AG10803 (cell line): ENCODE measurements around the gene PNPLA7.

Experiments
- DNase-seq: peaks from one replicate; pipeline ENCODE4 v3.0.0; 2010; ENCODE audit warnings: low read depth
- H3K4me3 ChIP-seq: 2 replicates; pipeline ENCODE4 v1.5.1; 2011; ENCODE audit warnings: mild to moderate bottlenecking, low read length, control low read depth
- TF ChIP-seq, protein P1 (sequence below): conservative IDR thresholded peaks from 2 replicates; pipeline ENCODE4 v1.5.1; 2011; ENCODE audit warnings: mild to moderate bottlenecking, low read length, control low read depth, inconsistent platforms

PNPLA7 gene

DNA sequence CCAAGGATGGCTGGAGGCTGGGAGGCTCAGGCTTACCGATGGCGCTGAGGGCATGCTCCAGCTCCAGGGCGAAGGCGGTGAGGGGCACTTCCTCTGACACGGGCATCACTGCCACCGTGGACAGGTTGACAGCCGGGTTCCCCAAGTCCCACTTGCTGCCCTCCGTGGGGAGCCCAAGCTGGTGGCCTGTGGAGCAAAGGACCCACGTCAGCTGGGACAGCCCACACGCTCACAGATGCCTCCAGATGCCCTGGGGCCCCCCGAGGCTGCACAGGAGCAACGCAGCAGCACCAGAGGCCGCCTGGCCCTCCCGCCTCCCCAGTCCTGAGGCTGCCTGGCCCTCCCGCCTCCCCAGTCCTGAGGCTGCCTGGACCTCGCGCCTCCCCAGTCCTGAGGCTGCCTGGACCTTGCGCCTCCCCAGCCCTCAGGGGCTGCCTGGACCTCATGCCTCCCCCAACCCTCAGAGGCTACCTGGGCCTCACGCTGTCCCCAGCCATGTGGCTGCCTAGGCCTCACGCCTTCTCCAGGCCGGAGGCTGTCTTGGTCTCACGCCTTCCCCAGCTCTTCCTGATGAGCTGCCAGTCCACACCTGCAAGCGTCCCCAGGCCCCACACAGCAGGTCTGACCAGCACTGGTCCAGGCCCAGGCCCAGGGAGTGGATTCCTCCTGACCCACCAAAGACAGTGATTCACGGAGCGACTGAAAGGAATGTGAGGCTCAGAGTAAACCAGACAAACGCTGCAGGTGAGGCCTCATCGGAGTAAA, 65.5 kb downstream of the PNPLA7 start:
- H3K4me3 ChIP-seq, result no peak overlapping the region
- no peak for DNase-seq
- TF ChIP-seq, protein P1, sequence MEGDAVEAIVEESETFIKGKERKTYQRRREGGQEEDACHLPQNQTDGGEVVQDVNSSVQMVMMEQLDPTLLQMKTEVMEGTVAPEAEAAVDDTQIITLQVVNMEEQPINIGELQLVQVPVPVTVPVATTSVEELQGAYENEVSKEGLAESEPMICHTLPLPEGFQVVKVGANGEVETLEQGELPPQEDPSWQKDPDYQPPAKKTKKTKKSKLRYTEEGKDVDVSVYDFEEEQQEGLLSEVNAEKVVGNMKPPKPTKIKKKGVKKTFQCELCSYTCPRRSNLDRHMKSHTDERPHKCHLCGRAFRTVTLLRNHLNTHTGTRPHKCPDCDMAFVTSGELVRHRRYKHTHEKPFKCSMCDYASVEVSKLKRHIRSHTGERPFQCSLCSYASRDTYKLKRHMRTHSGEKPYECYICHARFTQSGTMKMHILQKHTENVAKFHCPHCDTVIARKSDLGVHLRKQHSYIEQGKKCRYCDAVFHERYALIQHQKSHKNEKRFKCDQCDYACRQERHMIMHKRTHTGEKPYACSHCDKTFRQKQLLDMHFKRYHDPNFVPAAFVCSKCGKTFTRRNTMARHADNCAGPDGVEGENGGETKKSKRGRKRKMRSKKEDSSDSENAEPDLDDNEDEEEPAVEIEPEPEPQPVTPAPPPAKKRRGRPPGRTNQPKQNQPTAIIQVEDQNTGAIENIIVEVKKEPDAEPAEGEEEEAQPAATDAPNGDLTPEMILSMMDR, result no peak

DNA sequence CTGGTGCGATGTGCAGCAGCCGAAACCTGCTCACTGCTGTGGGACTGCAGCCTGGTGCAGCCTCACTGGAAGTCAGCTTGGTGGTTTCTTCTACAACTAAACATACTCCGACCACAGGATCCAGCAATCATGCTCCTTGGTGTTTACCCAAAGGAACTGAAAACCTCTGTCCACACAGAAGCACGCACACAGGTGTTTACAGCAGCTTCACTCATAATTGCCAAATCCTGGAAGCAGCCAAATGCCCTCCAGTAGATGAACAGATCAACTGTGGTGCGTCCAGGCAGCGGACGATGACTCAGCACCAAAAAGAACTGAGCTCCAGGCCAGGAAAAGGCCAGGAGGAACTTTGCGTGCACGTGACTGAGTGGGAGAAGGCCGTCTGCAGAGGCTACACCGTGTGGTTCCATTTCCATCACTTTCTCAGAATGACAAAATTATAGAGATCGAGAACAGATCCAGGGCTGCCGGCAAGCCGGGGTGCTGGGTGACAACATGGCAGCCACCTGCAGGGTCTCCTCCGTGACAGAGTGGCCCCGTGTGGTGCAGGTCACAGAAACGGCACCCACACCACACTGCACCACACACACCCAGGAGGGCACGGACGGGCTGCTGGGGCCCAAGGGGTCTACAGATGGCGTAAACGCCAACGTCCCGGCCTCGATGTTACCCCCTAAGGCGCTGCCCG, 68.0 kb downstream of the PNPLA7 start:
- peak; percentile 40 for DNase-seq
- no peak overlapping the region for H3K4me3 ChIP-seq
- TF ChIP-seq, protein P1, result no peak

DNA sequence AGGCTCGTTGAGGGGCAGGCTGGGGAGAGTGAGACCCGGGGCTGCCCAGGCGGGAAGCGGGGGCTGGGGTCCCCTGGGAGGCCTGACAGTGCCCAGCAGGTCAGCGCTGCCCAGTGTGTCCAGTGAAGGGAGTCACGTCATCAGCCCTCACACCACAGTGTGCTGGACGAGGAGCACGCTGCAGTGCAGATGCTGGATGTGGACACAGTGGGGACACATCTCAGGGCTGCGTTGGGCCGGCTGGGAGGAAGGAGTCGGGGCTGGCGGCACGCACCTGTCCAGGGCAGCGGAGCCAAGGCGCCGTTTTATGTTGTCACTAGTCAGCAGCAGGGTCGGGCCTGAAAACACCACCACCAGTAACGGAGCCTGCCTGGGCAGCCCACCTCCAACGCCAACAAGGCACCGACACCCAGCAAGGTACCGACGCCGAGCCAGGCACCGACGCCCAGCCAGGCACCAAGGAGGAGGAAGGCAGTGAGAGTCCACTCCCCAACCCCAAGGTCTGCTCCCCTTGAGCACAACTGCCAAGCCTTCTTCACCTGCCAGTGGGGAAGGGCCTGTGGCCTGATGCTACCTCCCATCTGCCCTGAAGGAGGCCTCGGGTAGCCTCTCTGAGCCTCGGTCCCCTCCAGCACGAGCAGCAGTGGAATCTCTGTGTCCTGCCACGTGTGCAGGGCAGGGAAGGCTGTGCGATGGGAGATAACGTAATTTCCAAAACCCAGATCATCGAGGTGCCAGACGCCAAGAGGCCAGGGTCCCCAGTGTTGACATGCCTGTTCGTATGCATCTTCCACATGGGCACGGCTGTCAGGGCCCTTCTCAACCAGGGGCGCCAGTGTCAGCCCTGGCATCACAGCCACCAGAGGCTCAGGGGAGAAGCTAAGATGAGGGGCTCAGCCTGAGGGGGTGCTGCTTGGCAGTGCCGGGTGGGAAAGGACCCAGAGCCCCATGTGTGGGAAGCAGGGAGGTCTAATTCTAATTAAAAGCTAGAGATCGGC, 69.2 kb downstream of the PNPLA7 start:
- DNase-seq, result no peak
- no peak overlapping the region for H3K4me3 ChIP-seq
- TF ChIP-seq, protein P1, result no peak

DNA sequence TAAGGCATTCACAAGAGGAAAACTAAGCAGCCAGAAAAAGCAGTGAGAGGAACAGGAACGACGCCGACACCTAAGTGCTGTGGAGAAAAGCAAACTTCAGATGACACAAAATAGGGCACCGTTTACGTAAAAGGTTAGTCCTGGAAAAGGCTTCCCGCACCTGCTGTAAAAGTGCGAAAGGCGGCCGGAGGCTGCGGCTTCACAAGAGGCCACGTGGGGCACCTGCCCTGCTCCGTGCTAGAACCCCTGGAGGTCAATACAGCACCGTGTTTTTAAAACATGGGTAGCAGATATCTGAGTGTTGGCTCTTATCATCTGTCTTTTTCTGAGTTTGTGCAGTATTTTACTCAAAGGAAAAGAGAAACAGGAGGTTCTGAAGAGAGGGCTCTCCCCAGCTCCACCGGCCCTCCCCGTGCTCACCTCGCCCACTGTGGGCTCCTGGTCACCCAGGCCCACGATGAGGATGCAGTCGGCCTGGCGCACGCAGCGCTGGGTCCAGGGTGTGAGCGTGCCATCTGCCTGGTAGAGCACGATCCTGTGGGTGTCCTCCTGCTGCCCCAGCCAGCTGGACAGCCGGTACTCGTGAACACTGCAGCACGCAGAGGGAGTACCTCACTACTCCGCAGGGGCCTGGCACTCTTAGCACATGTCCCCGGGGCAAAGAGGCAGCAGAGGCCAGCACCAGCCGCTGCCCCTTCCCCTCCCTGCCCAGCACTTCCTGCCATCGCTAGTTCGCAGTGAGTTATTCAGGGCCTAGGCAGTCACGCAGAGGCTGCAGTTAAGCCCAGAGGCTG, 70.1 kb downstream of the PNPLA7 start:
- no peak for DNase-seq
- TF ChIP-seq, protein P1, result no peak
- H3K4me3 ChIP-seq, result no peak overlapping the region

DNA sequence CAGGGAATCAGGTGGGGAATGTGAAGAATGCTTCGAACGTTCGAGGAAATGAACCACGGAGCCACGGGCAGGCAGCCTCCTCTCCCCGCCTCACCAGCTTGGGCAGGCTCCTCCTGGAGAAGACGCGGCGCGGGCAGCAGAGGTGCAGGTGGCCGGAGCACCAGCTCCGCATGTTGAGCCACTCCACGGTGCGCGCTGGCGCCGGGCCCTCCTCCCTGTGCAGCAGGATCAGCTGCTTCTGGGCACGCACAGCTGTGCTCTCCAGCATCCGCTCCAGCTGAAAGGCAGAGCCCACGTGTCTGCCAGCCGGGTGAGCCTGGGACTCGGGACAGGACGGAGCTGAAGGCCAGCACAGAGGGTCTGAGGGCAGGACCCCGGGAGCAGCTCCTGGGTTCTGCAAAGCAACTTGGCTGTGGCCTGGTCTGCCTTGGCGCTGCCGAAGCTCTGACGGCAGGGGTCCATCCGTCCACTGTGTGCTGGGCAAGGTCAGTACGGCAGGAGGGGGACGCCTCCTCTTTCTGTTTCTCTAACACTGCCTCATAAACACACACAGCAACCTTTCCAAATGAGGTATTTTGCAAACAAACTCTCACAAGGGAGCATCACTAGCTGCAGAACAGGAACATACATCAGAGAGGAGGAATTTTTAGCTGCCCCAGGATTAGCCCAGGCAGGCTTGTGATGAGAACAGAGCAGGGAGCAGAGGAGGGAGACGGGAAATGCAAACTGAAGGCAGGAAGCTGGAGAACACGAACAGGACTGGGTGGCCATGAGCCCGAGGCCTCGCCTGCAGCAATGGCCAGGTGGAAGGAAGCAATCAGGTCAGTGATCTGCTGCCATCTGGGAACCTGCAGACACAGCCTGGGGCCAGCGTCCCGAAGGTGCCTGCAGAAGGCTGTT, 71.0 kb downstream of the PNPLA7 start:
- peak; percentile 34 for DNase-seq

More for the DNA sequence above, 71.0 kb downstream of the PNPLA7 start:
- no peak overlapping the region for H3K4me3 ChIP-seq
- TF ChIP-seq, protein P1, result no peak
